Measurements from ENCODE around the gene SMIM43. TPM values are rescaled to one million over a fixed set of nuclear protein-coding genes. Genes with fewer than 3 reads are reported as not detected.

Gene SMIM43
- total and polyA plus RNA-seq, 2 of the 8 experiments (the other 6 are each of a cell fraction or from before 2014, with no cell fraction given): 0.50 to 0.94 TPM

GRCh38 chr4:121764702-121765367, at the start of gene SMIM43 (continued):
- TF ChIP-seq CTBP2 (IDR thresholded peaks at IDR 0.05; ENCODE audit: borderline replicate concordance, insufficient read depth, insufficient read length, low read length): no peak
- no peak for TF ChIP-seq CTCF (IDR thresholded peaks at IDR 0.05; ENCODE audit: control extremely low read depth in 1 of 3, insufficient read depth in 1 of 3, low read depth in 1 of 3, low read length in 3 of 3)
- no peak for TF ChIP-seq TBP (IDR thresholded peaks at IDR 0.05; ENCODE audit: low read depth, low read length)
- TF ChIP-seq CBX8 (IDR thresholded peaks at IDR 0.05; ENCODE audit: borderline replicate concordance, low read depth, low read length): no peak
- no peak for TF ChIP-seq BCL11A (IDR thresholded peaks at IDR 0.05; ENCODE audit: low read depth in 2 of 2, low read length in 2 of 2)
- no peak for TF ChIP-seq POU5F1 (IDR thresholded peaks at IDR 0.05; ENCODE audit: low read depth, low read length)
- TF ChIP-seq POLR2A (IDR thresholded peaks at IDR 0.05; ENCODE audit: control extremely low read depth in 1 of 2, low read depth in 2 of 2, low read length in 2 of 2): no peak
- TF ChIP-seq TCF12 (IDR thresholded peaks at IDR 0.05; ENCODE audit: low read depth, low read length): no peak
- TF ChIP-seq SP4 (IDR thresholded peaks at IDR 0.05; ENCODE audit: low read length): no peak
- TF ChIP-seq BACH1 (IDR thresholded peaks at IDR 0.05; ENCODE audit: low read length): no peak
- TF ChIP-seq SUZ12 (IDR thresholded peaks at IDR 0.05; ENCODE audit: low read length): peak; percentile 90
- no peak for TF ChIP-seq KDM5A (IDR thresholded peaks at IDR 0.05; ENCODE audit: low read length)
- no peak for TF ChIP-seq CHD2 (IDR thresholded peaks at IDR 0.05; ENCODE audit: low read length)
- TF ChIP-seq NRF1 (IDR thresholded peaks at IDR 0.05; ENCODE audit: low read depth, low read length): no peak
- TF ChIP-seq RBBP5 (IDR thresholded peaks at IDR 0.05; ENCODE audit: borderline replicate concordance, low read depth, low read length): no peak; the same call in 1 of the 2 replicates
- no peak for TF ChIP-seq JUN (IDR thresholded peaks at IDR 0.05; ENCODE audit: low read depth, low read length)
- TF ChIP-seq TEAD4 (IDR thresholded peaks at IDR 0.05; ENCODE audit: low read depth, low read length): no peak
- no peak for TF ChIP-seq KDM1A (IDR thresholded peaks at IDR 0.05; ENCODE audit: borderline replicate concordance, low read length)
- TF ChIP-seq MAFK (IDR thresholded peaks at IDR 0.05; ENCODE audit: low read depth, low read length): no peak
- no peak for TF ChIP-seq CEBPB (IDR thresholded peaks at IDR 0.05; ENCODE audit: low read depth, low read length)
- no peak for TF ChIP-seq SP2 (IDR thresholded peaks at IDR 0.05; ENCODE audit: low read length)
- TF ChIP-seq USF2 (IDR thresholded peaks at IDR 0.05; ENCODE audit: low read length): no peak
- TF ChIP-seq GABPA (IDR thresholded peaks at IDR 0.05; ENCODE audit: borderline replicate concordance, insufficient read depth, low read length): no peak

All from H1 (cell line).